HepG2 (cell line): ENCODE results near the gene MYO18B.

Experiments used
- ATAD3A ChIP-seq: sonication (generic); formaldehyde crosslinking; IDR thresholded peaks from 2 replicates; pipeline ENCODE4 v1.4.0; 2020; ENCODE audit warnings: missing genetic modification reagents
- EZH2 ChIP-seq: conservative IDR thresholded peaks from 2 replicates; pipeline ENCODE4 v1.6.1; 2012; ENCODE audit warnings: mild to moderate bottlenecking, low read depth, low read length, moderate library complexity
- FOXJ3 ChIP-seq: sonication (generic); formaldehyde crosslinking; IDR thresholded peaks from 2 replicates; pipeline ENCODE4 v1.4.0; 2020; ENCODE audit warnings: missing genetic modification reagents, mild to moderate bottlenecking, borderline replicate concordance
- KDM1A ChIP-seq: IDR thresholded peaks from 2 replicates; pipeline ENCODE4 v1.6.1; 2016; ENCODE audit warnings: missing compliant biosample characterization
- KLF11 ChIP-seq: IDR thresholded peaks from 2 replicates; pipeline ENCODE4 v1.6.1; 2016; ENCODE audit warnings: missing compliant biosample characterization
- NR2F1 ChIP-seq, 2 experiments: fragments of 450-650 bp in 1 of 2; formaldehyde crosslinking in 1 of 2; IDR thresholded peaks; 2 replicates each; pipeline versions ENCODE4 v1.5.0 to v1.6.1; 2016 to 2020; ENCODE audit warnings: mild to moderate bottlenecking in 1 of 2, missing compliant biosample characterization in 1 of 2, missing genetic modification reagents in 1 of 2, moderate library complexity in 1 of 2
- USF2 ChIP-seq, 2 experiments: sonication (generic) in 1 of 2; formaldehyde crosslinking in 1 of 2; IDR thresholded peaks; 2 replicates each; pipeline versions ENCODE4 v1.5.1 to v1.6.1; 2011 to 2020; ENCODE audit warnings: borderline replicate concordance in 1 of 2, low read depth in 1 of 2, low read length in 1 of 2, mild to moderate bottlenecking in 1 of 2, missing genetic modification reagents in 1 of 2, moderate library complexity in 1 of 2
- ZNF207 ChIP-seq: fragments of 450-650 bp; IDR thresholded peaks from 2 replicates; pipeline ENCODE4 v1.6.1; 2016; ENCODE audit warnings: antibody characterized with exemption, borderline replicate concordance

- TF ChIP-seq NR2F1 (CRISPR knock-in tag; IDR thresholded peaks at IDR 0.05) (no peak), FOXJ3 (CRISPR knock-in tag) (no peak), EZH2 (no peak), ZNF207 (no peak), ATAD3A (CRISPR knock-in tag) (no peak), KLF11 (CRISPR knock-in tag) (no peak), USF2 (IDR thresholded peaks at IDR 0.05; ENCODE audit: low read depth, low read length) (no peak), USF2 (CRISPR knock-in tag; IDR thresholded peaks at IDR 0.05; ENCODE audit: borderline replicate concordance) (no peak), KDM1A (no peak)
These were observed 160.4 kb downstream of the MYO18B start for GRCh38 chr22:25902402-25902801.
